Thyroid gland (tissue), 4 donors: ENCODE data around the gene SND1.

Experiments
- POLR2A ChIP-seq, 2 donors: fragments of 450-650 bp; IDR thresholded peaks; one replicate each; pipeline ENCODE4 v1.6.1; 2017; ENCODE audit warnings: antibody characterized with exemption in 2 of 2, mild to moderate bottlenecking in 2 of 2, moderate library complexity in 1 of 2
- TF ChIP-seq, protein P1 (sequence below), 6 experiments: fragments of 200-600 bp in 3 of 6; fragments of 450-650 bp in 3 of 6; sonication (generic) in 3 of 6; IDR thresholded peaks; one replicate each; pipeline ENCODE4 v1.5.1; 2016 to 2019; ENCODE audit warnings: antibody characterized with exemption in 6 of 6, mild to moderate bottlenecking in 2 of 6, inconsistent platforms in 1 of 6, moderate library complexity in 1 of 6

DNA sequence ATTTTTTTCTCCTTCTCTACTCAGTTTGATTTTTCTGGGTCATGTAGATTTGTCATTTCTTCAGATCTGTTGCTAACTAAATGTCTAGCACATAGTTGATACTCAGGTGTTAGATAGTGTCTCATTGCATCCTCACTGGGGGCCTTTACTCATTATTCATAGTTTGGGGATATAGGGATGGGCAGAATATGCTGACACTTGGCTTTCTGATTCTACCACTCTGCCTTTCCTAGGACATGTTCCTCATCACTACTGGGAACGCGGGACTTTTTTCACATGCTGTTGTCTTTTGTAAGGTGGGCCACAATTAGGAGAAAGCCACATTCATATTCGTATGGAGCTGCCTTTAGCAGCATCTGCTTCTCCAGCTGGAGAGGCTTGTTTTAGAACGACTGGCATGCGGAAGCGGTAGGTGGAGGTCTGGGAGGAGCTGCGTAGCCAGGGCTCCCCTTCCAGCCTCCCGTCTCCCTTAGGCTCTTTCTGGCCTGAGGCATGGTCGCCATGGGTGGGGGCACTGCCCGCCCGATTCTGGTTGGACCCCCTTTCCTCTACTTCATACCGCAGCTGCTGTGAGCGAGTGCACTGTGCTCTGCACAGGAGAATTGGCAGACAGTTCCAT lies 78.8 kb downstream of the SND1 start:
- TF ChIP-seq, protein P1, sequence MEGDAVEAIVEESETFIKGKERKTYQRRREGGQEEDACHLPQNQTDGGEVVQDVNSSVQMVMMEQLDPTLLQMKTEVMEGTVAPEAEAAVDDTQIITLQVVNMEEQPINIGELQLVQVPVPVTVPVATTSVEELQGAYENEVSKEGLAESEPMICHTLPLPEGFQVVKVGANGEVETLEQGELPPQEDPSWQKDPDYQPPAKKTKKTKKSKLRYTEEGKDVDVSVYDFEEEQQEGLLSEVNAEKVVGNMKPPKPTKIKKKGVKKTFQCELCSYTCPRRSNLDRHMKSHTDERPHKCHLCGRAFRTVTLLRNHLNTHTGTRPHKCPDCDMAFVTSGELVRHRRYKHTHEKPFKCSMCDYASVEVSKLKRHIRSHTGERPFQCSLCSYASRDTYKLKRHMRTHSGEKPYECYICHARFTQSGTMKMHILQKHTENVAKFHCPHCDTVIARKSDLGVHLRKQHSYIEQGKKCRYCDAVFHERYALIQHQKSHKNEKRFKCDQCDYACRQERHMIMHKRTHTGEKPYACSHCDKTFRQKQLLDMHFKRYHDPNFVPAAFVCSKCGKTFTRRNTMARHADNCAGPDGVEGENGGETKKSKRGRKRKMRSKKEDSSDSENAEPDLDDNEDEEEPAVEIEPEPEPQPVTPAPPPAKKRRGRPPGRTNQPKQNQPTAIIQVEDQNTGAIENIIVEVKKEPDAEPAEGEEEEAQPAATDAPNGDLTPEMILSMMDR (IDR thresholded peaks at IDR 0.05), result no peak
- no peak for TF ChIP-seq POLR2A (IDR thresholded peaks at IDR 0.05)
